B cell (primary cell): ENCODE results near the gene FRG1. TPM values are rescaled to one million over a fixed set of nuclear protein-coding genes. Genes with fewer than 3 reads are reported as not detected.
"Not testable (repeated sequence)": the region's sequence is repeated elsewhere in the genome, so short reads cannot be mapped to it uniquely, and the experiment has no call there.

Experiments
- ATAC-seq: fragments of 200-7000 bp; cut with Tn5 transposase; one replicate; pipeline ENCODE4 v1.10.0; 2021; ENCODE audit warnings: low read depth, mild to moderate bottlenecking, moderate number of reproducible peaks, moderate library complexity
- CTCF ChIA-PET: fragments of 350-600 bp; sonication (Branson Sonifier 250); formaldehyde crosslinking; loops from one replicate; lab custom pipeline; 2021; ENCODE audit warnings: antibody characterized with exemption, inconsistent platforms; lab: Charles Lee
- POLR2A ChIA-PET: fragments of 350-600 bp; sonication (Branson Sonifier 250); formaldehyde crosslinking; loops from one replicate; lab custom pipeline; 2021; ENCODE audit warnings: antibody characterized with exemption; lab: Charles Lee
- DNase-seq: peaks from one replicate; pipeline ENCODE4 v3.0.0; 2013
- H2AFZ ChIP-seq: 2 replicates; pipeline ENCODE4 v1.6.1; 2012; ENCODE audit warnings: mild to moderate bottlenecking, low read depth, low read length; ENCODE audit not compliant: insufficient read depth, poor library complexity, severe bottlenecking
- H3K27ac ChIP-seq, 2 donors: 1 replicate in 1 of 2; 2 replicates in 1 of 2; pipeline ENCODE4 v1.5.1; 2012 to 2013; ENCODE audit warnings: low read length in 2 of 2, mild to moderate bottlenecking in 2 of 2, moderate library complexity in 1 of 2
- H3K27me3 ChIP-seq, 4 experiments: fragments of 200-600 bp in 1 of 4; sonication (generic) in 1 of 4; replicated peaks in 1 of 4; 1 replicate in 2 of 4; 2 replicates in 2 of 4; pipeline versions ENCODE4 v1.6.1 to v1.7.0; 2013 to 2016; ENCODE audit warnings: low read length in 3 of 4, mild to moderate bottlenecking in 2 of 4, mixed read lengths in 1 of 4, moderate library complexity in 1 of 4; ENCODE audit not compliant: insufficient read depth in 4 of 4, control insufficient read depth in 3 of 4; ENCODE audit errors: control extremely low read depth in 1 of 4
- H3K36me3 ChIP-seq, 2 experiments: replicated peaks in 1 of 2; 1 replicate in 1 of 2; 2 replicates in 1 of 2; pipeline versions ENCODE4 v1.6.1 to v1.7.1; 2013; ENCODE audit warnings: low read length in 1 of 2; ENCODE audit not compliant: insufficient read depth in 2 of 2, control insufficient read depth in 1 of 2; ENCODE audit errors: control extremely low read depth in 1 of 2, extremely low read depth in 1 of 2
- H3K4me1 ChIP-seq, 2 donors: fragments of 200-600 bp in 1 of 2; sonication (generic) in 1 of 2; 1 replicate in 1 of 2; 2 replicates in 1 of 2; pipeline versions ENCODE4 v1.5.1 to v1.6.1; 2013 to 2017; ENCODE audit warnings: low read length in 2 of 2; ENCODE audit not compliant: control insufficient read depth in 2 of 2, insufficient read depth in 2 of 2
- H3K4me2 ChIP-seq: replicated peaks from 2 replicates; pipeline ENCODE3; 2012; ENCODE audit warnings: mild to moderate bottlenecking, low read depth, low read length; ENCODE audit not compliant: poor library complexity, severe bottlenecking
- H3K4me3 ChIP-seq, 5 experiments: fragments of 200-600 bp in 1 of 5; sonication (generic) in 1 of 5; 1 replicate in 3 of 5; 2 replicates in 2 of 5; pipeline versions ENCODE4 v1.5.1 to v1.7.0; 2011 to 2016; ENCODE audit warnings: low read length in 4 of 5, mild to moderate bottlenecking in 4 of 5, low read depth in 2 of 5, control low read depth in 1 of 5, moderate library complexity in 1 of 5; ENCODE audit not compliant: insufficient read depth in 1 of 5; ENCODE audit errors: control extremely low read depth in 1 of 5, extremely low read depth in 1 of 5
- H3K79me2 ChIP-seq: fragments of 200-600 bp; sonication (generic); one replicate; pipeline ENCODE4 v1.6.0; 2016; ENCODE audit warnings: low read length; ENCODE audit not compliant: control insufficient read depth, insufficient read depth
- H3K9ac ChIP-seq: fragments of 200-600 bp; sonication (generic); 2 replicates; pipeline ENCODE4 v1.6.1; 2017; ENCODE audit warnings: mild to moderate bottlenecking, low read length, moderate library complexity
- H3K9me3 ChIP-seq, 3 donors: one replicate each; pipeline versions ENCODE4 v1.6.1 to v1.7.1; 2013; ENCODE audit warnings: low read length in 2 of 3; ENCODE audit not compliant: control insufficient read depth in 2 of 3, insufficient read depth in 1 of 3; ENCODE audit errors: control extremely low read depth in 1 of 3
- H4K20me1 ChIP-seq: 2 replicates; pipeline ENCODE4 v1.6.0; 2012; ENCODE audit warnings: mild to moderate bottlenecking, low read length; ENCODE audit not compliant: insufficient read depth, control insufficient read depth, poor library complexity, severe bottlenecking
- H3K27ac Mint-ChIP-seq: one replicate; pipeline ENCODE4 v1.8.0; 2021; ENCODE audit warnings: mixed read lengths
- H3K27me3 Mint-ChIP-seq: one replicate; pipeline ENCODE4 v1.8.0; 2021; ENCODE audit warnings: mixed read lengths
- H3K4me1 Mint-ChIP-seq: one replicate; pipeline ENCODE4 v1.8.0; 2021; ENCODE audit warnings: mixed read lengths
- H3K4me3 Mint-ChIP-seq: one replicate; pipeline ENCODE4 v1.8.0; 2021; ENCODE audit warnings: mixed read lengths
- H3K9me3 Mint-ChIP-seq: one replicate; pipeline ENCODE4 v1.8.0; 2022; ENCODE audit warnings: mixed read lengths; ENCODE audit not compliant: insufficient read depth
- EZH2 ChIP-seq: IDR thresholded peaks from 2 replicates; pipeline ENCODE4 v1.6.1; 2012; ENCODE audit warnings: borderline replicate concordance, low read depth, mild to moderate bottlenecking, moderate library complexity, low read length; ENCODE audit not compliant: insufficient read depth, poor library complexity, severe bottlenecking
- WGBS: methylation state at CpG from one replicate; pipeline ENCODE4 v1.1.5; 2013; ENCODE audit warnings: missing lambda C conversion rate; ENCODE audit not compliant: insufficient coverage; 5-methylcytosine and 5-hydroxymethylcytosine counted together
- intact Hi-C: fragments of 100-400 bp; cut with micrococcal nuclease; formaldehyde crosslinking; loops from one replicate; pipeline ENCODE4 v1.10.0; 2022
- polyA plus RNA-seq: library from polyadenylated mRNA; depleted of rRNA; stranded (reverse); fragments of >200 nt; gene quantifications from 2 replicates; pipeline ENCODE4 v1.2.3, GENCODE V29; 2012
- total RNA-seq, 2 donors: library from RNA; stranded (reverse); fragments of 120-200 nt in 1 of 2; gene quantifications; 1 replicate in 1 of 2; 2 replicates in 1 of 2; pipeline versions ENCODE4 v1.2.3 to v1.2.4, GENCODE V29; 2013 to 2022
- TF ChIP-seq, protein P1 (sequence below): fragments of 200-600 bp; IDR thresholded peaks from one replicate; pipeline ENCODE4 v1.8.0; 2022; ENCODE audit warnings: antibody characterized with exemption, mild to moderate bottlenecking

FRG1 gene
- total and polyA plus RNA-seq, 2 donors (not counting 1 experiment from before 2014, with no cell fraction given) = 13.6 to 48.0 TPM

DNA sequence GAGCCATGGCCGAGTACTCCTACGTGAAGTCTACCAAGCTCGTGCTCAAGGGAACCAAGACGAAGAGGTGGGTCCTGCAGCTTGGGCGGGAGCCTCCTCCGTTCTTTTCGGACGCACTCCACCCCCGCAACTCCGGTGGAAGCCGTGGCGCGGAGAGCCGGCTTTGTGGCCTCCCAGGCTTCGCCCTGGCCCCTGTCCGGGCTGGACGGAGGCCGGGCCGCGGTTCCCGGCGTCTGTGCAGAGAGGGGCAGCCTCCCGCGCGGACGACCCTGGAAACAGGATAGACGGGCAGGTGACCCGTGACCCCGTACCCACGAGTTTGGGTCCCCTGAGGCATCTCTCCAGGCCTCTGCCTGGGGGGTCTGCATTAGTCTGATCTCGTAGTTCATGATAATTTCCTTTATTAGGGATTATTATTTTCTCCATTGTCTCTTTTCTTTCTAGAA lies 356 bp downstream of the FRG1 start:
- H2AFZ ChIP-seq = peak overlapping the region; percentile 98
- Mint-ChIP-seq H3K4me1 (peaks cover 52% of the 10 kb centered on the region), H3K27ac (peak overlapping the region; percentile 99), H3K4me3 (peak overlapping the region; percentile 89), H3K27me3 (no peaks in the 10 kb centered on the region), H3K9me3 (peaks cover 4% of the 10 kb centered on the region)
- no peaks in the 10 kb centered on the region for H3K27me3 ChIP-seq
- intact Hi-C loops = no loop called here
- peaks cover 10 to 14% of the 10 kb centered on the region in 2 donors for H3K4me1 ChIP-seq
- peak overlapping the region; percentile 80 for H3K4me2 ChIP-seq
- H3K9me3 ChIP-seq = no peaks in the 10 kb centered on the region
- H3K36me3 ChIP-seq = peaks cover 0 to 7% of the 10 kb centered on the region in 2 experiments
- peaks cover 2% of the 10 kb centered on the region for H4K20me1 ChIP-seq
- TF ChIP-seq EZH2 = no peak
- TF ChIP-seq, protein P1, sequence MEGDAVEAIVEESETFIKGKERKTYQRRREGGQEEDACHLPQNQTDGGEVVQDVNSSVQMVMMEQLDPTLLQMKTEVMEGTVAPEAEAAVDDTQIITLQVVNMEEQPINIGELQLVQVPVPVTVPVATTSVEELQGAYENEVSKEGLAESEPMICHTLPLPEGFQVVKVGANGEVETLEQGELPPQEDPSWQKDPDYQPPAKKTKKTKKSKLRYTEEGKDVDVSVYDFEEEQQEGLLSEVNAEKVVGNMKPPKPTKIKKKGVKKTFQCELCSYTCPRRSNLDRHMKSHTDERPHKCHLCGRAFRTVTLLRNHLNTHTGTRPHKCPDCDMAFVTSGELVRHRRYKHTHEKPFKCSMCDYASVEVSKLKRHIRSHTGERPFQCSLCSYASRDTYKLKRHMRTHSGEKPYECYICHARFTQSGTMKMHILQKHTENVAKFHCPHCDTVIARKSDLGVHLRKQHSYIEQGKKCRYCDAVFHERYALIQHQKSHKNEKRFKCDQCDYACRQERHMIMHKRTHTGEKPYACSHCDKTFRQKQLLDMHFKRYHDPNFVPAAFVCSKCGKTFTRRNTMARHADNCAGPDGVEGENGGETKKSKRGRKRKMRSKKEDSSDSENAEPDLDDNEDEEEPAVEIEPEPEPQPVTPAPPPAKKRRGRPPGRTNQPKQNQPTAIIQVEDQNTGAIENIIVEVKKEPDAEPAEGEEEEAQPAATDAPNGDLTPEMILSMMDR = no peak
- H3K4me3 ChIP-seq = peak overlapping the region; percentile 77 to 84 (median 79)
- H3K27ac ChIP-seq = peak overlapping the region; percentile 86 to 92
- no peak for ATAC-seq
- under 1% methylated on average over 26 of the region's 31 CpGs for WGBS
- H3K9ac ChIP-seq = peak overlapping the region; percentile 96
- ChIA-PET CTCF (no interaction called here), POLR2A (no interaction called here)
- peaks cover 40% of the 10 kb centered on the region for H3K79me2 ChIP-seq
- no peak for DNase-seq

DNA sequence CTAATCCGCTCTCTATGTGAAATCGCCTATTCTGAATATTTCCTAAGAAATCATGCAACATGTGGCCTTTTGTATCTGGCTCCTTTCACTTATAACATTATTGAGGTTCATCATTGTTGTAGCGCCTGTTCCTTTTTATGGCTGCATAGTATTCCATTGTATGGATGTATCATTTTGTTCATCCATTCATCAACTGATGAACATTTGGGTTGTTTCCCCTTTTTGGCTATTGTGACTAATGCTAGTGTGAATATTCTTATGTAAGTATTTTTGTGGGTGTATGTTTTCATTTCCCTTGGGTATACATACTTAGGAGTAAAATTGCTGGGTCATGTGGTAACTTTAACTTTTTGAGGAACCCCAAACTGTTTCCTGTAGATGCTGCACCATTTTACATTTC lies 1.7 kb downstream of the FRG1 start:
- peaks cover 1 to 10% of the 10 kb centered on the region in 2 experiments for H3K36me3 ChIP-seq
- peak overlapping the region; percentile 54 for H3K27ac Mint-ChIP-seq
- peak overlapping the region; percentile 74 for H3K4me3 Mint-ChIP-seq
- H3K9me3 ChIP-seq, H4K20me1 ChIP-seq, H3K27ac ChIP-seq, intact Hi-C loops, H2AFZ ChIP-seq, CTCF ChIA-PET, ATAC-seq, POLR2A ChIA-PET, DNase-seq, H3K4me2 ChIP-seq, H3K27me3 Mint-ChIP-seq, H3K27me3 ChIP-seq, H3K9me3 Mint-ChIP-seq, H3K9ac ChIP-seq: not testable (repeated sequence)
- H3K79me2 ChIP-seq = peaks cover 53% of the 10 kb centered on the region
- WGBS = no CpG with 5 or more reads among the region's 3 CpGs
- peaks cover 59% of the 10 kb centered on the region for H3K4me1 Mint-ChIP-seq
- H3K4me3 ChIP-seq = peak overlapping the region in 1 of 5 experiments; percentile 84
- H3K4me1 ChIP-seq = peaks cover 10 to 14% of the 10 kb centered on the region in 2 donors

DNA sequence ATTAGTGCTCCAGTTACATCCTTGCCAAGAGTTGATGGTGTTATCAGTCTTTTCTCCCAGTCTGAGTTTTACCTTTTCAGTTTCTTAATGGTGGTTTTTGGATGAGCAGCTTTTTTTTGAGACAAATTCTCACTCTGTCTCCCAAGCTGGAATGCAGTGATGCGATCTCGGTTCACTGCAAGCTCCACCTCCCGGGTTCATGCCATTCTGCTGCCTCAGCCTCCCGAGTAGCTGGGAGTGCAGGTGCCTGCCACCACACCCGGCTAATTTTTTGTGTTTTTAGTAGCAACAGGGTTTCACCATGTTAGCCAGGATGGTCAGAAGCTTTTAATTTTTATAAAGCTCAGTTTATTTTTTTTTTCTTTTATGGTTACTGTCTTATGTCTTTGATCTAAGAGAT lies 3.4 kb downstream of the FRG1 start:
- ATAC-seq, H3K4me3 Mint-ChIP-seq, H3K27me3 ChIP-seq, H2AFZ ChIP-seq, DNase-seq, H4K20me1 ChIP-seq, H3K27ac ChIP-seq, H3K4me3 ChIP-seq, POLR2A ChIA-PET, H3K27me3 Mint-ChIP-seq, CTCF ChIA-PET, intact Hi-C loops, H3K4me2 ChIP-seq, H3K9me3 ChIP-seq, H3K27ac Mint-ChIP-seq, H3K9ac ChIP-seq, H3K9me3 Mint-ChIP-seq: not testable (repeated sequence)
- WGBS = 88% methylated on average over 5 of the region's 5 CpGs
- peaks cover 10 to 14% of the 10 kb centered on the region in 2 donors for H3K4me1 ChIP-seq
- peaks cover 69% of the 10 kb centered on the region for H3K79me2 ChIP-seq
- H3K4me1 Mint-ChIP-seq = peaks cover 72% of the 10 kb centered on the region
- H3K36me3 ChIP-seq = peaks cover 1 to 10% of the 10 kb centered on the region in 2 experiments
